Measurements from ENCODE around the gene GPATCH1.

DNA sequence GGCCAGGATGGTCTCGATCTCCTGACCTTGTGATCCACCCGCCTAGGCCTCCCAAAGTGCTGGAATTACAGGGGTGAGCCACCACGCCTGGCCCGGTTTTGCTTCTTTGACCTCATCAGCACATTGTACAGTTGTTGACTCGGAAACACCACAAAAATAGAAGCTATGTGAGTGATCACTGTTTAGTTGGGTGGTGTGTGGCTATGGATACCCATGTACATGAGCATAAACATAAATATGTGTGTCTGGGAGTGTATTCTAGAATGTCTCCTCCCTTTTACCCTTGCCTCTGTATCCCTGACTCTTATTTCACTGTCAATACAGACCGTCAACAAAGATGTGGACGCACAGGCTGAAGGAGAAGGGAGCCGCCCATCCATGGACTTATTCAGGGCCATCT lies 36.5 kb downstream of the GPATCH1 start:
- TF ChIP-seq, protein P1, sequence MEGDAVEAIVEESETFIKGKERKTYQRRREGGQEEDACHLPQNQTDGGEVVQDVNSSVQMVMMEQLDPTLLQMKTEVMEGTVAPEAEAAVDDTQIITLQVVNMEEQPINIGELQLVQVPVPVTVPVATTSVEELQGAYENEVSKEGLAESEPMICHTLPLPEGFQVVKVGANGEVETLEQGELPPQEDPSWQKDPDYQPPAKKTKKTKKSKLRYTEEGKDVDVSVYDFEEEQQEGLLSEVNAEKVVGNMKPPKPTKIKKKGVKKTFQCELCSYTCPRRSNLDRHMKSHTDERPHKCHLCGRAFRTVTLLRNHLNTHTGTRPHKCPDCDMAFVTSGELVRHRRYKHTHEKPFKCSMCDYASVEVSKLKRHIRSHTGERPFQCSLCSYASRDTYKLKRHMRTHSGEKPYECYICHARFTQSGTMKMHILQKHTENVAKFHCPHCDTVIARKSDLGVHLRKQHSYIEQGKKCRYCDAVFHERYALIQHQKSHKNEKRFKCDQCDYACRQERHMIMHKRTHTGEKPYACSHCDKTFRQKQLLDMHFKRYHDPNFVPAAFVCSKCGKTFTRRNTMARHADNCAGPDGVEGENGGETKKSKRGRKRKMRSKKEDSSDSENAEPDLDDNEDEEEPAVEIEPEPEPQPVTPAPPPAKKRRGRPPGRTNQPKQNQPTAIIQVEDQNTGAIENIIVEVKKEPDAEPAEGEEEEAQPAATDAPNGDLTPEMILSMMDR (IDR thresholded peaks at IDR 0.05) = no peak
- no peak for TF ChIP-seq POLR2A (IDR thresholded peaks at IDR 0.05)
- TF ChIP-seq POLR2AphosphoS5 (IDR thresholded peaks at IDR 0.05; ENCODE audit: insufficient read depth in 1 of 2, low read depth in 1 of 2) = no peak
